HL-60/S4 treated with phorbol 12-myristate 13-acetate at 8.2 ng/mL for 4 days and 3 days (cell line): ENCODE results near the gene CTSE.
"Not testable (repeated sequence)": the region's sequence is repeated elsewhere in the genome, so short reads cannot be mapped to it uniquely, and the experiment has no call there.

Source experiments
- in situ Hi-C: fragments of 300-500 bp; cut with MboI; formaldehyde crosslinking; loops from 2 replicates; pipeline ENCODE4 v1.15.0; 2022; ENCODE audit warnings: low sequenced_read_pairs

CTSE gene

GRCh38 chr1:205998457-205999241 lies 25.0 kb downstream of the CTSE start:
- in situ Hi-C loops, result no loop called here

- in situ Hi-C loops, result not testable (repeated sequence)
These were observed 27.1 kb downstream of the CTSE start for GRCh38 chr1:205996641-205997040.

- in situ Hi-C loops, result no loop called here
These were observed 29.3 kb downstream of the CTSE start for GRCh38 chr1:205994346-205994745.

- in situ Hi-C loops, result no loop called here
These were observed 30.6 kb downstream of the CTSE start for GRCh38 chr1:205993068-205993467.

GRCh38 chr1:205992218-205992882 lies 31.3 kb downstream of the CTSE start:
- in situ Hi-C loops, result no loop called here

- in situ Hi-C loops, result no loop called here
These were observed 32.5 kb downstream of the CTSE start for GRCh38 chr1:205991237-205991636.

- in situ Hi-C loops, result no loop called here
These were observed 33.5 kb downstream of the CTSE start for GRCh38 chr1:205990226-205990625.

- in situ Hi-C loops, result loop anchor here (10.0 kb wide), 3 partner anchors 65 to 195 kb away; no protein-coding TSS in a partner anchor
These were observed 33.9 kb downstream of the CTSE start for GRCh38 chr1:205989786-205990185.

- in situ Hi-C loops, result loop anchor here (10.0 kb wide), 3 partner anchors 64 to 194 kb away; no protein-coding TSS in a partner anchor
These were observed 35.1 kb downstream of the CTSE start for GRCh38 chr1:205988585-205988995.

GRCh38 chr1:205986861-205987260 lies 36.8 kb downstream of the CTSE start:
- in situ Hi-C loops, result loop anchor here (10.0 kb wide), 3 partner anchors 62 to 192 kb away; no protein-coding TSS in a partner anchor

GRCh38 chr1:205986292-205986691 lies 37.4 kb downstream of the CTSE start:
- in situ Hi-C loops, result loop anchor here (10.0 kb wide), 3 partner anchors 61 to 191 kb away; no protein-coding TSS in a partner anchor

GRCh38 chr1:205985330-205986005 lies 38.2 kb downstream of the CTSE start:
- in situ Hi-C loops, result loop anchor here (10.0 kb wide), 3 partner anchors 61 to 191 kb away; no protein-coding TSS in a partner anchor

GRCh38 chr1:205983925-205984725 lies 39.6 kb downstream of the CTSE start:
- in situ Hi-C loops, result loop anchor here (10.0 kb wide), 3 partner anchors 59 to 189 kb away; no protein-coding TSS in a partner anchor

GRCh38 chr1:205981257-205981656 lies 42.4 kb downstream of the CTSE start:
- in situ Hi-C loops, result loop anchor here (10.0 kb wide), 3 partner anchors 56 to 186 kb away; no protein-coding TSS in a partner anchor

- in situ Hi-C loops, result loop anchor here (10.0 kb wide), 3 partner anchors 56 to 186 kb away; no protein-coding TSS in a partner anchor
These were observed 43.3 kb downstream of the CTSE start for GRCh38 chr1:205980237-205980870.

GRCh38 chr1:205979301-205979700 lies 44.4 kb downstream of the CTSE start:
- in situ Hi-C loops, result no loop called here

- in situ Hi-C loops, result no loop called here
These were observed 45.0 kb downstream of the CTSE start for GRCh38 chr1:205978676-205979075.

- in situ Hi-C loops, result no loop called here
These were observed 46.2 kb downstream of the CTSE start for GRCh38 chr1:205977402-205978014.

GRCh38 chr1:205976708-205977401 lies 46.8 kb downstream of the CTSE start:
- in situ Hi-C loops, result no loop called here
